Measurements from ENCODE around the gene BICD2. TPM values are rescaled to one million over a fixed set of nuclear protein-coding genes. Genes with fewer than 3 reads are reported as not detected.

The BICD2 gene
- total and polyA plus RNA-seq, 4 donors, result 13.8 to 33.2 (median 26.4) TPM

DNA sequence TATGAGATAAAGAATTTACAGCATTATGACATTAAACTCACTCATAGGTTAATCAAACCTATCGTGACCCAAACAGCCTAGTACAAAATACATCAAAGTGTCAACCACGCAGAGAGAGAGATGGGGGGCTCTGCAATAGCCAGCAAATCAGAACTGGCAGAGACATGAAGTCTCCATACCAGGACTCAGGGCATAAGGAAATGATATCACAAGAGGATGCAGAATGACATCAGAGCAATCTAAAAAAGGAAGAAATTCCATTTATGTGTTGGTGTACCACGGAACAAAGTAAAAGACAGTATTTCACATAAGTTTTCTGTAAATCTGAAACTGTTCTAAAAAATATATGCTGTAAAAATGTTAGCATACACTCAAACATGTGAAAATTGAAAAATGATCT lies 24.6 kb downstream of the BICD2 start:
- no peak overlapping the region for H3K4me3 ChIP-seq
- H3K27ac ChIP-seq (ENCODE audit: low read depth in 1 of 2, low read length in 1 of 2), result peak overlapping the region in 1 of 2 donors; percentile 40
- H3K9ac ChIP-seq (ENCODE audit: insufficient read depth in 1 of 2, low read length in 2 of 2), result no peak overlapping the region
- H3K4me1 ChIP-seq (ENCODE audit: control insufficient read depth in 5 of 5, insufficient read depth in 5 of 5, low read length in 5 of 5), result peaks cover 0 to 44% (median 15%) of the 10 kb centered on the region in 5 donors
- ATAC-seq (ENCODE audit: insufficient read depth, low FRiP score) (no peak), DNase-seq (peak; percentile 7 to 55 (median 44))
- H3K9me3 ChIP-seq (ENCODE audit: control insufficient read depth in 4 of 4, insufficient read depth in 3 of 4, low read length in 3 of 4), result no peaks in the 10 kb centered on the region
- TF ChIP-seq, protein P1, sequence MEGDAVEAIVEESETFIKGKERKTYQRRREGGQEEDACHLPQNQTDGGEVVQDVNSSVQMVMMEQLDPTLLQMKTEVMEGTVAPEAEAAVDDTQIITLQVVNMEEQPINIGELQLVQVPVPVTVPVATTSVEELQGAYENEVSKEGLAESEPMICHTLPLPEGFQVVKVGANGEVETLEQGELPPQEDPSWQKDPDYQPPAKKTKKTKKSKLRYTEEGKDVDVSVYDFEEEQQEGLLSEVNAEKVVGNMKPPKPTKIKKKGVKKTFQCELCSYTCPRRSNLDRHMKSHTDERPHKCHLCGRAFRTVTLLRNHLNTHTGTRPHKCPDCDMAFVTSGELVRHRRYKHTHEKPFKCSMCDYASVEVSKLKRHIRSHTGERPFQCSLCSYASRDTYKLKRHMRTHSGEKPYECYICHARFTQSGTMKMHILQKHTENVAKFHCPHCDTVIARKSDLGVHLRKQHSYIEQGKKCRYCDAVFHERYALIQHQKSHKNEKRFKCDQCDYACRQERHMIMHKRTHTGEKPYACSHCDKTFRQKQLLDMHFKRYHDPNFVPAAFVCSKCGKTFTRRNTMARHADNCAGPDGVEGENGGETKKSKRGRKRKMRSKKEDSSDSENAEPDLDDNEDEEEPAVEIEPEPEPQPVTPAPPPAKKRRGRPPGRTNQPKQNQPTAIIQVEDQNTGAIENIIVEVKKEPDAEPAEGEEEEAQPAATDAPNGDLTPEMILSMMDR (IDR thresholded peaks at IDR 0.05; ENCODE audit: control extremely low read depth, extremely low read depth), result no peak
- no peaks in the 10 kb centered on the region for H3K36me3 ChIP-seq (ENCODE audit: control insufficient read depth in 4 of 4, insufficient read depth in 4 of 4, low read length in 4 of 4)
- WGBS, 2 donors, result 43 to 44% methylated on average over 3 of the region's 3 CpGs
- H3K27me3 ChIP-seq (ENCODE audit: control insufficient read depth in 3 of 3, insufficient read depth in 3 of 3, low read length in 2 of 3), result no peaks in the 10 kb centered on the region

DNA sequence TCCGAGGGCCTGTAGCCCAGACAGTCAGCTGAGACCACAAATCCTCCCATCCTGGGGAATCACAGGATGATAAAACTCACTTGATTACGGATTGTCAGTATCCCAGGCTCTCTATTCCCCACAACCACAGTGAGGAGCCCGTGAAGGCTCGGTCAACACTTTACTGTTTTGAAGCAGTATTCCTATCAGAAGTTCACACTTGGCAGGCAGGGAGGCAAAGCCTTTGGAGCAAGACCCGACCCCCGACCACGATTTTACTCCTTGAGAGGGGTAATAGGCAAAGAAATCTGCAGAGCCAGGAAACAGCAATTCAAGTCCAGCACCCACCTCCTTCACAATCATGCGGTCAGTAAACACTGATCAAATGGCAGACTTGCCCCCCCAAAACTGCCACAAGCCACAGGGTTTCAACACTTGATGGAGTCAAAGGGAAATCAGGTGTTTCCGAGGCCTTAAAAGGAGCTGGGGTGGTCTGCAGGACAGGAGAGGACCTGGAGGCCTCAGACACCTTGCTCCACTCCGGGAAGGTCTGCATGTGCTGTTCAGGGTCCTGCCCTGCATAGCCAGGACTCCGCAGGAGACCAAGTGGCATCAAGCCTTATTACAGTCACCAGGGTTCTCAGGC lies 25.2 kb downstream of the BICD2 start:
- no peaks in the 10 kb centered on the region for H3K36me3 ChIP-seq (ENCODE audit: control insufficient read depth in 4 of 4, insufficient read depth in 4 of 4, low read length in 4 of 4)
- TF ChIP-seq, protein P1 (IDR thresholded peaks at IDR 0.05; ENCODE audit: control extremely low read depth, extremely low read depth), result no peak
- peaks cover 0 to 49% (median 14%) of the 10 kb centered on the region in 5 donors for H3K4me1 ChIP-seq (ENCODE audit: control insufficient read depth in 5 of 5, insufficient read depth in 5 of 5, low read length in 5 of 5)
- peak overlapping the region; percentile 37 to 58 for H3K27ac ChIP-seq (ENCODE audit: low read depth in 1 of 2, low read length in 1 of 2)
- ATAC-seq (ENCODE audit: insufficient read depth, low FRiP score), result no peak
- no peaks in the 10 kb centered on the region for H3K27me3 ChIP-seq (ENCODE audit: control insufficient read depth in 3 of 3, insufficient read depth in 3 of 3, low read length in 2 of 3)
- H3K4me3 ChIP-seq, result no peak overlapping the region
- DNase-seq, result peak in 1 of 3 donors; percentile 9
- peak overlapping the region in 1 of 2 donors; percentile 7 for H3K9ac ChIP-seq (ENCODE audit: insufficient read depth in 1 of 2, low read length in 2 of 2)
- WGBS, 2 donors, result 50 to 70% methylated on average over 11 of the region's 11 CpGs
- no peaks in the 10 kb centered on the region for H3K9me3 ChIP-seq (ENCODE audit: control insufficient read depth in 4 of 4, insufficient read depth in 3 of 4, low read length in 3 of 4)

GRCh38 chr9:92738661-92739081 lies 26.0 kb downstream of the BICD2 start:
- ATAC-seq (ENCODE audit: insufficient read depth, low FRiP score) (no peak), DNase-seq (peak in 2 of 3 donors; percentile 38 to 41)
- Histone ChIP-seq H3K27ac (ENCODE audit: low read depth in 1 of 2, low read length in 1 of 2) (peak overlapping the region; percentile 37 to 57), H3K9me3 (ENCODE audit: control insufficient read depth in 4 of 4, insufficient read depth in 3 of 4, low read length in 3 of 4) (no peaks in the 10 kb centered on the region), H3K27me3 (ENCODE audit: control insufficient read depth in 3 of 3, insufficient read depth in 3 of 3, low read length in 2 of 3) (no peaks in the 10 kb centered on the region), H3K36me3 (ENCODE audit: control insufficient read depth in 4 of 4, insufficient read depth in 4 of 4, low read length in 4 of 4) (no peaks in the 10 kb centered on the region), H3K9ac (ENCODE audit: insufficient read depth in 1 of 2, low read length in 2 of 2) (no peak overlapping the region), H3K4me1 (ENCODE audit: control insufficient read depth in 5 of 5, insufficient read depth in 5 of 5, low read length in 5 of 5) (peaks cover 0 to 46% (median 14%) of the 10 kb centered on the region in 5 donors), H3K4me3 (no peak overlapping the region)
- 66 to 75% methylated on average over 5 of the region's 5 CpGs for WGBS, 2 donors
- TF ChIP-seq, protein P1 (IDR thresholded peaks at IDR 0.05; ENCODE audit: control extremely low read depth, extremely low read depth), result no peak
